ENCODE results near the gene LAMB4.
A peak's percentile ranks its signal among the peaks of the same experiment; 100 is the strongest.

The LAMB4 gene

DNA sequence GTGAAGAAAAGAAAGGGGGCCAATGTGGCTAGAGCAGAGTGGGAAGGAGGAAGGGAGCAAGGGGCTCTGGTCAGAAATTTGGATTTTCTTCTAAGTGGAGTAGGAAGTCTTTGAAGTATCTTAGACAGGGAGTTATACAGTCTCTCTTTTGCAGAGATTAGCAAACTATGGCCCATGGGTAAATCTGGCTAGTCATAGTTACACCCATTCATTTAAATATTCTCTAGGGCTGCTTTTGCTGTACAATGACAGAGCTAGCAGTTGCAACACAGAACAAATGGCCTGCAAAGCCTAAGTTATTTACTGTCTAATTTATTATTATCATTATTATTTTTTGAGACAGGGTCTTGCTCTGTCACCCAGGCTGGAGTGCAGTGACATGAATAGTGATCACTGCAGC lies 10.5 kb upstream of the LAMB4 start:
- no peak for DNase-seq

DNA sequence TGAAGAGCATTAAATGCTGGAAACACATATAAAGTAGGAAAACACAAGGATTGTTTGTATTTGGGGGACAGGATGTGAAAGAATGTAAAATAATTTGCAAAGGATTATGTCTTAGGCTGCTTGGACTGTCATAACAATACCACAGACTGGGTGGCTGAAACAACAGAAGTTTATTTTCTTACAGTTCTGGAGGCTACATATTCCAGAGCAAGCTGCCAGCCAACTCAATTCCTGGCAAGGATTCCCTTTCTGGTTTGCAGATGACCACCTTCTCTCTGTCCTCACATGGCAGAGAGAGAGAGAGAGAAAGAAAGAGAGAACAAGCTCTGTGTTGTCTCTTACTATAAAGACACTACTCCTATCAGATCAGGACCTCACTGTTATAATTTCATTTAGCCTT lies 8.8 kb upstream of the LAMB4 start:
- DNase-seq, result no peak

DNA sequence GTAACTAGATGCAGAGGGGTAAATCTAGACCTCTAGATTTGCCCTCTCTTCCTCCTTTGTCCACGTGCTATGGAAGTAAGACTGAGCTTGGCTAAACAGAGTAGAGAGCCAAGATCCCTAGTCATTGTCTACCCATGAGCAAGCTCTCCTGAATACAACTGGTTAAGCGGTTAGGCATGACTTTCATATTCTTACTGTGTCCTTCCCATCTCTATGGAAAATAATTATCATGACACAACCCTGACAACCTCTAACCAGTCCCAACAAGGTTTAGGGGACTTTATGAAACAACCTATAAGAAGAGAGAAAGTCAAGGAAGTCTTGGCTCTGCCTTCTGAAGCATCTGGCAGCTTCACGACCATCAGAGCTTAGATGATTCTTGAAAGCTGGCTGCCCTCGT lies 7.8 kb upstream of the LAMB4 start:
- DNase-seq, result no peak

DNA sequence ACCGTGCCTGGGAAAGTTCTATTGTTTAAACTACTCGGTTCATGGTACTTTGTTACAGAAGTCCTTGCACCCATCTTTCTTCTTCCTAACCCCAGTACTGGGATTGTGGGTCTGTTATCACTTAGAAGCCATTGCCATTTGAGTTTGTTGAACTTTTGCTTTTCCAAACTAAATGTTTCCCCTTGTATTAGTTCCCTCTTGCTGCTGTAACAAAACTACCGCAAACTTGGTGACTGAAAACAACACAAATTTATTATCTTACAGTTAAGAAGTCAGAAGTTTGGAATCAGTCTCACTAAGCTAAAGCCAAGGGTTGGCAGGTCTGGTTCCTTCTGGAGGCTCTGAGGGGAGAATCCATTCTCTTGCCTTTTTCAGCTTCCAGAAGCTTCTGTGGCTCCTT lies 6.9 kb upstream of the LAMB4 start:
- no peak for DNase-seq

DNA sequence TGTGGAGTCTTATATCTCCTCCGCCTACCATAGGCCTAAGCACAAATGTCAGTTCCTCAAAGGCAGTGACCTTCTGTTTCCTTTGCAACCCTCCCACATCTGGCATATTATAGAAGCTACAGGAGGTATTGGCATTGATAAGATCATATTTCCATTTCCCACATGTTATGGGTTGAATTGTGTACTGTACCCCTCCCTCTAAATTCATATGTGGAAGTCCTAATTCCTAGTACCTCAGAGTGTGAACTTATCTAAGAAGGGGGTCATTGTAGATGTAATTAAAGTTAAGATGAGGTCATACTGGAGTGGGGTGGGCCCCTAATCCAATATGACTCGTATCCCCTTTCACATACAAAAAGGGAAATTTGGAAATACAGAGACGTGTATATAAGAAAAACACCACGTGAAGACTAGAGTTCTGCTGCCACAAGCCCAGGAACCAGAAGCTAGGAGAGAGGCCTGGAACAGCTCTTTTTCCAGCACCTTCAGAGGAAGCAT lies 6.1 kb upstream of the LAMB4 start:
- no peak for DNase-seq

DNA sequence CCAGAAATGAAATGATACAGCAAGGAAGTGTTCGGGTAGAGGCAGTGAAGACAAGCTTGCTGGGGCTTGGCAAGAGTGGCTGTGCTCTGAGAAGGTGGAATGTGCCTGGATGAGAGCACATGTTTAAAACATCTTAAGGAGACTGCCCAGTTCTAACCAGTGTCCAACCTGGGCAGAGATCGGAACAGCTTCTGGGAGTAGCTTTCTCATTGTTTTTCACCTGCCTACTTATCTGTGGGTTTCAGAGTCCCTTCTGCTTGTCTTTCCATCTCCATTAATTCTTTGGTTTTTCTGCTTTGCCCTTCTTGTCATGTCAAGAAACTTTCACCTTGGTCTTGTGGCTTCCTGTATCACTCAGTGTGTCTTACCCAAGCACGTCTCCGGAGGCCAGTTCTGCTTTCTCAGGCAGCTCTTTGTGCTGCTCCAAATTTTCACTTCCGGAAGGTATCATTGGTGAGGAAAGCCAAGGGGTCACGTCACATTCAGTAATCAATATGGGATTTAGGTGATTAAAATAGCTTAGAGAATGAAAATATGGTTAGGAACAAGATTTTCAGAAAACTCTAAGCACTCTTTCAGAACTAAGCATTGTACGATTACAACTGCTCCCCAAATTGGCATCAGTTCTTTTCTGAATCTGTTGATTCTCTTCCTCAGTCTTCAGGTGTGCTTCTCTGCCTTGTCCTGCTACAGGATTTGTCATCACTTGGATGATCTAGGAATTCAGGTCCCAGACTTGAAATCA lies 5.5 kb upstream of the LAMB4 start:
- DNase-seq, result no peak

DNA sequence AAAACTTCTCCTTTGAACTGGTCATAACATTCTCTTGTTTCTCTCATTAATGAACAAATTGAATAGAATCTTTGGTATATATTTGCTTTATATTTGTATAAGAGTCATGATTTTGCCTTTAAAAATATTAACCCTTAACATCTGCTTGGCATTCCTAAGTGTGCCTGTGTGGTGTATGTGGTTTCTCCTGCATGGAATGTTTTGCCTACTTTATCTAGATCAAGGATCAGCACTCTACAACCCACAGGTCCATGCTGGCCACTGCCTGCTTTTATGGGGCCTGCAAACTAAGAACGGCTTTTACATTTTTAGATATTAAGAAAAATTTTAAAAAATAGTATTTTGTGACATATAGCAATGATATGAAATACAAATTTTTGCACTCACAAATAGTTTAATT lies 4.3 kb upstream of the LAMB4 start:
- no peak for DNase-seq

DNA sequence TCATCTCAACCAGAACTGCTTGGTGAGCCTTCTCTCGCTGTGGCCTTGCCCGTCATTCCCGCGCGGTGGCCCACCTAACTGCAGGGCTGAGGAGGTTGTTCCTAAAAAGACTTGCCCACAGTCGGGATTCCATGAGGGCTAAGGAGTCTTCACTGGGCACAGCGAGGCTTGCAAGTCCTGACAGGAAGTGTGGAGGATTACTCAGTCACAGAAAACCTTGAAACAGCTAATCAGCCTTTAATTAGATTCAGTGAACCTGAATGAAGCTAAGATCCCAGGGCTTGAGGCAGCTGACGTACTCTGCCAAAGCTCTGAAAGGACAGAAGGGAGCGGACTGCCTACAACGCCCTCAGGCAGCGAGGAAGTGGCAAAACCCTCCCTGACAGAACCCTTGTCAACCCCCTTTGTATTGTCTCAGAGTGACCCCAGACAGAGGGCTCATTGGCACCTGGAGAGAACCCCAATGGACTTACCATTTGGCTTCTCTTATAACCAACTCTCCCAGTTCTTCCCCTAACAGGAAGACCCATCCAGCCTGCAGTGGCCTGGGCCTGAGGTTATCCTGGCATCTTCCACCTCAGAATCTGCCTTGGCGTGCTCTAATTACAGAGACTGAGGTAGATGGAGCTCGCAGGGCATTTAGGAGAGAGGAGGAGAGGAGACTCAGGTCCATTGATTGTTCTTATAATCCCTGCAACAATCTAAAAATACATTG lies 2.5 kb upstream of the LAMB4 start:
- DNase-seq, result no peak

DNA sequence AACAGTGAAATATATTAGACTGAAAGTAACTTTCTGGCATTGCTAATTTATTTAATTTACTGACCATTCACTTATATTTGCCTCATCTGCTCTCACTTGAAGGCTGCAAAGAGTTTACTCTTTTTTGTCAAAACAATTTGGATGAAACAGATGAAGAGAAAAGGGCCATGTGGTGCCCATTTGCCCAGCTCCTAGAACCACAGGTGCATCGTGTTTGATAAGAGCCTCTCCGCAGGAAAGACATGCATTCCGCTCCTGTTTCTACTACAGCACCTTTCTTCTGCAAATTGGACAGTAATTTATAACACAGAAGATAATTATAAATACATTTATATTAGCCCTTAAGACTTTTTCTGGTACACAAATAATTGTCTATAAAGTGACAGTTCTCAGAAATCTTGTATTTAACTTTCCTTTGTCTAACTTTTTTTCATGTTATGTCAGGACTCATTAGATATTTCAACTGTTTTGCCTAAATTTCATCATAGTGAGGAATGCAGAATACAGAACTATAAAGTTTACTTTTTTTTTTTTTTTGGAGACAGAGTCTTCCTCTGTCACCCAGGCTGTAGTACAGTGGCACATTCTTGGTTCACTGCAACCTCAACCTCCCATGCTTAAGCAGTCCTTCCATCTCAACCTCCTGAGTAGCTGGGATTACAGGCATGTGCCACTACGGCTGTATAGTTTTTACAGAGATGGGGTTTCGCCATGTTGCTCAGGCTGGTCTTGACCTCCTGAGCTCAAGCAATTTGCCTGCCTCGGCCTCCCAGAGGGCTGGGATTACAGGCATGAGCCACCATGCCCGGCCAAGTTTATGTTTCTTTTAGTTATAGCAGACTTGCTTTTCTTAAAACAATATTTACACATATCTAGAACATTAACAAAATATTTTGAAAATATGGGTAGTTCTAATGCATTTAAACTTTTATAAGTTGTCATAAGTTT lies 869 bp downstream of the LAMB4 start:
- DNase-seq, result no peak

DNA sequence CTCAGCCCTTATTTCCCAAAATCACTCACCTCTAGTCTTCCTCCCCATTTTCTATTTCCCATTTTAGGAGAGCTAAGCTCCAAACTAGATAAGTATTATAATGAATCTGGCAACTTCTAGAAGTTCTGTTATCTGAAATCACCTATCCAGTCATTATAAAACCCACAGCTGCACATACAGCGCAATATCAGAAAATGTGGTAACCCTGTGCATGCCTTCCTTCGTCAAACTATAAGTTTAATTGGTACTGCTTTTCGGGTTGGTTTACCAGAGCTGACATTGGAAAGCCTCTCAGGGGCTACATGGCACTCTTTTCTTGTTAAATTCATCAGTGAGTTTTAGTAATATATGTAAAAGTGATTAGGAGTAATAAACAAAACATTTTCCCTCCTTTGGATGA lies 1.6 kb downstream of the LAMB4 start:
- DNase-seq, result no peak

DNA sequence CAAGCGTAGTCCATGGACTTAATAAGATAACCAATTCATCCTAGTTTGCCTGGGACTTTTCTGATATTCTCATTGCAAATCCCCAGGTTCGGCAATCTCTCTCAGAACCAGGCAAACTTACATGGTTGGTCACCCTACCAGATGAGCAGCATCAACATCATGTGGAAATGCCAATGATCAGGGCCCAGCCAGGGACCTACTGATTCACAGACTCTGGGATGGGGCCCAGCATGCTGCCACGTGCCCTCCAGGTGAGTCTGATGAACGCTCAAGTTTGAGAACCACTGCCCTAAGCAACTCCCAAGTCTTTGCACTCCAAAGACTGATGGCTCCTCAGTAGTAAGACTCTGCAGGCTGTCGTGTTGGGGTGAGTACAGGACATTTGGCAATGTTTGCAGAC lies 2.7 kb downstream of the LAMB4 start:
- no peak for DNase-seq

DNA sequence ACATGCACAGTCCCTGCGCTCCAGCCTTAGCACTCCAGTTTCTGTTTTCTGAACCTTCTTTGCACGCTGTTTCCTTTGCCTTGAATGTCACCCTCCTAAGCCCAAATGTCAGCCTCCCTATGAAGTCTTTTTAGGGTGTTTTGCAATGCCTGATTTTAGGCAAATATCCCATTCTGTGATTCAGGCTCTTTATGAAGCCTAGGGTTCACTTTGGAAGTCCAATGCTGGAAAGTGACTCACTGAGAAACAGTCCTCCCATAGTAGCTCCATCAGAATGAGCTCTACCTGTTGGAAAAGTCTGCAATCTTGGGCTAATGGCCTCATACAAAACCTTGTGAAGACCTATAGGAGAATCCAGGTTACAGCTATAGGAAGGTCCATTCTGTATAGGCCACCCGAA lies 5.3 kb downstream of the LAMB4 start:
- no peak for DNase-seq

DNA sequence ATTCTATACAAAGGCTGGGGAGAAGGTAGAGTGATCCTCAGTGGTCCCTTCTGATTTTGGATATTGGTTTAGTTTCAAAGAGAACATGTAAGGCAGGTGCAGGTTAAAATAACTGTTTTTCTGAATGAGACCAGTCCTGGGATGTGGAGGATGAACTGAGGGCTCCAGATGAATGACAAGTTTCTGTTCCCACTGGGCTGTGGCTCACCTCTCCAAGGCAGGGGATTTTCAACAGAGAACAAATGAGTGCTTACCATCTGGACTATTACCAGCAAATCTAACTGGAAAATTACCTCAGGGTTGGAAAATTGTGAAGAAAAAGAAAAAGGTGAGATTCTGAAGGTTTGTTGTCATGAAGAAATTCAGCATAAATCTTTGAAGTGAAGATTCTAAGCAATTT lies 8.0 kb downstream of the LAMB4 start:
- no peak for DNase-seq

DNA sequence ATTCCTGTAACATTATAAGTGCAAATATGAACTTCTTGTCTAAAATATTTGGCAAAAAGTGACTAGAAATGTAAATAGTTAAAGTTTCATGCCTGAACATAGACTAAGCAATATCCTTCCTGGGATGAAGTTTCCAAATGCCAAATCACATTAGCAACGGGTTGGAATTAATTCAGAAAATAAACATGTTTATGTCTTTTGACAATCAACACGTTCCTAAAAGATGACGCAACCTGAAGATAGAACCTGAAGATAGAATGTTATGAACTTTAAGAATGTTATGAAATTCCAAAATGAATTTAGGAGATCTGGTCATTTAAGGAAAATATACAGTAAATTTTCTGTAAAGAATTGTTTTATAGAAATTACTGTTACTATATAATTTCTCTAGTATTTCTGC lies 9.2 kb downstream of the LAMB4 start:
- no peak for DNase-seq

DNA sequence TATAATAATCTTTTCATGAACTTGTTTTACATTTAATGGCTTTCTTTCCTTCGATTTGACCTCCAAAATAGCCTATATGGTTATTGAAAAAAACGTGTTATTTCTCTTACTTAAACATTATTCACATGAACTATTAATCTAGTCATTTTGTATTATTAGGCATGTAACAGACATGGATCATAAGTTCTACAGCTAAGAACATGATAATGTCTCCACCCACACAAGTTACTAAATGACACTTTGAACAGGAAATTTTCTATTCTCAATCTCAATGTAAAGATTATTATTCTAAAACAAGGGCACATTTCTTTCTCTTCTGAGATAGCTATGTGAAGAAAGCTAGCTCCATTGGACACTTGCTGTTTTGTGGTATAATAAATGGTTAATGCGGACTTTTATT lies 10.0 kb downstream of the LAMB4 start:
- no peak for DNase-seq

DNA sequence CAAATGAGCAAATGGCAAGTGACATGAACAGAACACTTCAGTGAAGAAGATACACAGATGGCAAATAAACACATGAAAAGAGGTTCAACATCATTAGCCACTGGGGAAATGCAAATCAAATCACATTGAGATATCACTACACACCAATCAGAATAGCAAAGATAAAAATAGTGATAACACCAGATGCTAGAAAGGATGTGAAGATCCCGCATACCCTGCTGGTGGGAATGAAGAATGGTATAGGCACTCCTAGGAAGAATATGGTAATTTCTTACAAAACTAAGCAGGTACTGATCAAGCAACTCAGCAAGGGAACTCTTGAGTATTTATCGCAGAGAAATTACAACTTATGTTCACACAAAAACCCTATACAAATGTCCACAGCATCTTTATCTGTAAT lies 11.2 kb downstream of the LAMB4 start:
- DNase-seq, result no peak

DNA sequence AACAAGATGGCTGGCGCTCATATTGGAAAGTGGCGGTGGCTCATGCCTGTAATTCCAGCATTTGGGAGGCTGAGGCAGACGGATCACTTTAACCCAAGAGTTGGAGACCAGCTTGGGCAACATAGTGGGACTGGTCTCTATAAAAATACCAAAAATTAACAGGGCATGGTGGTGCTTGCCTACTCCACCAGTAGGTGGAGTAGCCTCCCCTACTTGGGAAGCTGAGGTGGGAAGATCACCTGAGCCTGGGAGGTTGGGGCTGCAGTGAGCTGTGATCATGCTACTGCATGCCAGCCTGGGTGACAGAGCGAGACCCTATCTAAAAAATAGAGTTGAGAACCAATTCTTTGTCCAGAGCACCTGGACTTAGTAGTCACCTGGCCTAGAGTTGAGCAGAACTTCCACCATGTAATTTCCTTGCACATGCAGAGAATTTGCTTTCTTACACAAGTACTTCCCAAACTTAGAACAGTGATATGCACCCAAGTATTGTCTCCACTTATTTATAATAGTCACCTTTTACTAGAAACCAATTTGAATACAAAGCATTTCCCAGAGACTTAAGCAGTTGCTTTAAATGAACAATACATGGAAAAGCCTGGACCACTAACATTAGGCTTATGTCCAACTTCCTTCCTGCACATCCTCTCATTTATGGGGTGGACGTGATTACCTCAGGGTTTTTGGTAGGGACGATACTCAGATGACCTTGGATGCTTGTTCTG lies 15.9 kb downstream of the LAMB4 start:
- no peak for DNase-seq

DNA sequence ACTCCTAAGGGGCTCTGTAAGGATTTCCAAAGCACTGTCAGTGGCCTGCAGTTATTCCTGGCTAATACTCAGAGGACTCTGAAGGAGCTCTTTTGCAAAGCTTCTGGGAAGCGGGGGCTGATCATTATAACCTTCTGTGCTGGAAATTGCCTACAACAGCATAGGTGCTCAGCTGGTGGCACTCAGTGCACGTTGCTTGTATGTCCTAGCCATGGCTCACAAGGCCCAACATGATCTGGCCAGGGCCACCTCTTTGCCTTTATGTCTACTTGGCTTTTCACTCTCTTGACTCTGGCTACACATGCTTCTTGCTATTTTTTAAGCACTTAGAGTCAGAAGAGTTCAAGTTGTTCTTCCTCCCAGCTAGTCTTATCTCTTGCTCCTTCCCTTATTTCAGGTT lies 17.5 kb downstream of the LAMB4 start:
- no peak for DNase-seq

DNA sequence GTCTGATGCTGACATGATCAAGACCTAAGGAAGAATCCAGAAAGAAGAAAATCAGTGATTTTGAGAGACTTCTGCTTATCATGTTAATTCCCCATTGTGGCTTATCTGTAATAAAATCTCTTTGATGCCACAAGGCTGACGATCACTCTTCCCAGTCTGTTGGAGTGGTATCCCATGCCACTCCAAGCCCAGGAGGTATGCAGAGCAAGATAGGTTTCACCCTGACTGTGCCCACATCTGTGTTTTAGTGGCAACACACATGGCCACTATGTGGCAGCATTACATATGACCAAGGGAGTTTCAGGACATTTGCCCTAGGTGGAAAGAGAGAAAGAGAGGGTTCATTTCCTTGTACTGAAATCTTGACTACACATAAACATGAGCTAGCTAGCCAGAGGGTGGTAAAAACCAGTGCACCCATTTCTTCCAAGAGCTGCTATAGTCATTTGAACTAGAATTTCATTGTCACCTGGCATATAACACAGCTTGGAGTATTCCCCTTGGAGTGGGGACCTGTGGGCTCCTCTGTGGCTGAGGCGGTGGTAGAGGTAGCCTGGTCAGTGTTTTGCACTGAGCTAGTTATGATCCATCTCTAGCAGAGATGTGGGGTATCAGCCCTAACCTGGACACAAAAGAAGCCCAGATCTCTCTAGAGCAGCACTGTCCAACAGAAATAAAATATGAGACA lies 20.8 kb downstream of the LAMB4 start:
- peak in 1 of 2 donors; percentile 33 for DNase-seq

DNA sequence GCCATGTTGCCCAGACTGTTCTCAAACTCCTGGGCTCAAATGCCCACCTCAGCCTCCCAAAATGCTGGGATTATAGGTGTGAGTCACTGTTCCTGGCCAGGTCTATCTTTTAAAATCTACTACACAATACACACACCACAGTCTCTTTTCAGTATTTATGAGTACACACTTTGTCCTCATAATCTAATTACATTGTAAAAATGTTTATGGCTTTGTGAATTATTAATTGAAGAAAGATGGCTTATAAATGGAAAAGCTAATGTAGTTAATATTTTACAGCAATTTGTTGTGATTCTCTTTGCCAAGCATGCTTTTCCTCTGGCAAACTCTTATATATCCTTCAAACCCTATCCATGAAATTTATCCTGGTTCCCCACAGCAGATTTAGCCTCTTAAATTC lies 22.0 kb downstream of the LAMB4 start:
- no peak for DNase-seq

DNA sequence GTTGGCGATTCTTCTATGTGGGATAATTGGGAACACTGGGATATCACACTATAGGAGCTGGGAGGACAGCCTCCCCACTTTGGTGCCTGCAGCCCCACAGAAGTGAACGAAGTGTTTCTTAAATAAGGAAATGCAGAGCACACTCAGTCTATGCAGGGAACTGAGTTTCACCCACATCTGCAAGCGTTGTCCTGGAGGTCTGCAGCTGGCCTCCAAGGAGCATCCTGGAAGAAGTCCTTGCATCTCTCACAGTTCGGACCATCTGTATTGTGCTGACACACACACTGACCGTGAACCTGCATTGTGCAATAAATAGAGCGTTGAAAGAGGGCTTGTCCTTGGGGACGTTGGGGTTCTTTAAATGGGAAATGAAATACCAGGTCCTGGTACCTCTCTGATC lies 25.8 kb downstream of the LAMB4 start:
- DNase-seq, result no peak

Data from hippocampal formation (tissue), 2 donors.